Inflammatory macrophage (primary cell): ENCODE data around the gene SPRN.
"Not testable (repeated sequence)": the region's sequence is repeated elsewhere in the genome, so short reads cannot be mapped to it uniquely, and the experiment has no call there.

ENCODE experiments used
- DNase-seq, 2 donors: peaks; one replicate each; pipeline ENCODE4 v3.0.0-alpha.2; 2020 to 2022
- total RNA-seq, 18 experiments: gene quantifications; one replicate each; lab custom pipeline; 2026; ENCODE audit warnings: mixed read lengths in 6 of 18, inconsistent platforms in 2 of 18; lab: John Stamatoyannopoulos, UW

The SPRN gene
- total RNA-seq = 0 to 0.16 (median 0) reads per million in 18 experiments

GRCh38 chr10:133424601-133425000, at the start of gene SPRN:
Gene SPRN, minus strand, starts transcription at chr10:133424625. Its CDS starts 944 bp downstream, at chr10:133423681.
- not testable (repeated sequence) for DNase-seq

- DNase-seq = no peak
These were observed 49.6 kb upstream of the SPRN start for GRCh38 chr10:133474027-133474426.

- no peak for DNase-seq
These were observed 48.8 kb upstream of the SPRN start for GRCh38 chr10:133473270-133473669.

- no peak for DNase-seq
These were observed 47.1 kb upstream of the SPRN start for GRCh38 chr10:133471300-133472109.

GRCh38 chr10:133469205-133469604, 44.8 kb upstream of the SPRN start:
- DNase-seq = not testable (repeated sequence)

GRCh38 chr10:133467286-133467911, 43.0 kb upstream of the SPRN start:
- no peak for DNase-seq

GRCh38 chr10:133466683-133467275, 42.4 kb upstream of the SPRN start:
- DNase-seq = no peak

GRCh38 chr10:133465950-133466474, 41.6 kb upstream of the SPRN start:
- DNase-seq = no peak

GRCh38 chr10:133465191-133465949, 40.9 kb upstream of the SPRN start:
- DNase-seq = no peak

- no peak for DNase-seq
These were observed 40.2 kb upstream of the SPRN start for GRCh38 chr10:133464582-133465031.

- no peak for DNase-seq
These were observed 38.3 kb upstream of the SPRN start for GRCh38 chr10:133462512-133463305.

- no peak for DNase-seq
These were observed 37.4 kb upstream of the SPRN start for GRCh38 chr10:133461841-133462240.

- DNase-seq = no peak
These were observed 36.6 kb upstream of the SPRN start for GRCh38 chr10:133461027-133461426.

- no peak for DNase-seq
These were observed 35.9 kb upstream of the SPRN start for GRCh38 chr10:133460208-133460769.

GRCh38 chr10:133459454-133460207, 35.2 kb upstream of the SPRN start:
- DNase-seq = no peak

GRCh38 chr10:133458710-133459453, 34.5 kb upstream of the SPRN start:
- no peak for DNase-seq

- DNase-seq = no peak
These were observed 33.7 kb upstream of the SPRN start for GRCh38 chr10:133458021-133458709.

- DNase-seq = no peak
These were observed 32.8 kb upstream of the SPRN start for GRCh38 chr10:133457100-133457841.
